Thyroid gland (tissue), 4 donors: ENCODE results near the gene OR8J3.

Experiments used
- CTCF ChIP-seq, 6 experiments: fragments of 200-600 bp in 3 of 6; fragments of 450-650 bp in 3 of 6; sonication (generic) in 3 of 6; IDR thresholded peaks; one replicate each; pipeline ENCODE4 v1.5.1; 2016 to 2019; ENCODE audit warnings: antibody characterized with exemption in 6 of 6, mild to moderate bottlenecking in 2 of 6, inconsistent platforms in 1 of 6, moderate library complexity in 1 of 6
- POLR2A ChIP-seq, 2 donors: fragments of 450-650 bp; IDR thresholded peaks; one replicate each; pipeline ENCODE4 v1.6.1; 2017; ENCODE audit warnings: antibody characterized with exemption in 2 of 2, mild to moderate bottlenecking in 2 of 2, moderate library complexity in 1 of 2

- TF ChIP-seq POLR2A (IDR thresholded peaks at IDR 0.05) (no peak), CTCF (IDR thresholded peaks at IDR 0.05) (no peak)
Measured at GRCh38 chr11:56160217-56160616, 20.2 kb upstream of the OR8J3 start, which contains the start of gene OR8K5.
